Adrenal gland (tissue), 5 donors: ENCODE measurements around the gene GTSF1L.

Source experiments
- POLR2A ChIP-seq, 2 donors: fragments of 450-650 bp; IDR thresholded peaks; one replicate each; pipeline ENCODE4 v1.6.1; 2017; ENCODE audit warnings: antibody characterized with exemption in 2 of 2, mild to moderate bottlenecking in 2 of 2, moderate library complexity in 1 of 2
- TF ChIP-seq, protein P1 (sequence below), 6 experiments: fragments of 450-650 bp in 4 of 6; fragments of 200-600 bp in 2 of 6; sonication (generic) in 1 of 6; IDR thresholded peaks; 1 replicate in 5 of 6; 2 replicates in 1 of 6; pipeline versions ENCODE4 v1.5.1 to v1.8.0; 2016 to 2021; ENCODE audit warnings: antibody characterized with exemption in 6 of 6, mild to moderate bottlenecking in 2 of 6, moderate library complexity in 1 of 6
- donor health status: DM: no; HTN: no; CAD: no.

DNA sequence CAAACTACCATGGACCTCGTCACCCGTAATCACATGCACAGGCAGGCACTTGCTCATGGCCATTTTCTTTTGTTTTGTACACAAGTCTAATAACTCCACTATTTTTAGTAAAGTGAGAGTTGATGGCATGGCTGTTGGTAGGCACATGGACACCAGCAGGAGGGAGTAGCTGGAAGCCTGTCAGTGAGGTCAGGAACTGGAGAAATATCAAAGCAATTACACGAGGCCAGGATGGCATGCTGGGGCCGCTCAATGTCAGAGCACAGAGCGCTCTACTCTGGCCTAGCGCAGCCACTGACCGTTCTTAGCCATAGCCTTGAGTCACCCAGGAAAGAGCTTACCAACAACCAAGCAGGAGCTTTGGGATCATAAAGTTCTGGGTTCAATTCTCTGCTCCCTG lies 36.1 kb upstream of the GTSF1L start:
- TF ChIP-seq, protein P1, sequence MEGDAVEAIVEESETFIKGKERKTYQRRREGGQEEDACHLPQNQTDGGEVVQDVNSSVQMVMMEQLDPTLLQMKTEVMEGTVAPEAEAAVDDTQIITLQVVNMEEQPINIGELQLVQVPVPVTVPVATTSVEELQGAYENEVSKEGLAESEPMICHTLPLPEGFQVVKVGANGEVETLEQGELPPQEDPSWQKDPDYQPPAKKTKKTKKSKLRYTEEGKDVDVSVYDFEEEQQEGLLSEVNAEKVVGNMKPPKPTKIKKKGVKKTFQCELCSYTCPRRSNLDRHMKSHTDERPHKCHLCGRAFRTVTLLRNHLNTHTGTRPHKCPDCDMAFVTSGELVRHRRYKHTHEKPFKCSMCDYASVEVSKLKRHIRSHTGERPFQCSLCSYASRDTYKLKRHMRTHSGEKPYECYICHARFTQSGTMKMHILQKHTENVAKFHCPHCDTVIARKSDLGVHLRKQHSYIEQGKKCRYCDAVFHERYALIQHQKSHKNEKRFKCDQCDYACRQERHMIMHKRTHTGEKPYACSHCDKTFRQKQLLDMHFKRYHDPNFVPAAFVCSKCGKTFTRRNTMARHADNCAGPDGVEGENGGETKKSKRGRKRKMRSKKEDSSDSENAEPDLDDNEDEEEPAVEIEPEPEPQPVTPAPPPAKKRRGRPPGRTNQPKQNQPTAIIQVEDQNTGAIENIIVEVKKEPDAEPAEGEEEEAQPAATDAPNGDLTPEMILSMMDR (IDR thresholded peaks at IDR 0.05): no peak
- TF ChIP-seq POLR2A (IDR thresholded peaks at IDR 0.05): no peak
